IPS DF 6.9 (cell line): ENCODE measurements around the gene FLNB.
"Not testable (repeated sequence)": the region's sequence is repeated elsewhere in the genome, so short reads cannot be mapped to it uniquely, and the experiment has no call there.

Source experiments
- DNase-seq: peaks from one replicate; pipeline ENCODE4 v3.0.0-alpha.2; 2013; ENCODE audit warnings: low read depth, low spot score
- H3K27ac ChIP-seq: one replicate; pipeline ENCODE4 v1.5.1; 2013; ENCODE audit warnings: low read length, control low read depth
- H3K27me3 ChIP-seq: 2 replicates; pipeline ENCODE4 v1.6.1; 2013; ENCODE audit warnings: mild to moderate bottlenecking, low read length; ENCODE audit not compliant: control insufficient read depth, insufficient read depth
- H3K36me3 ChIP-seq: 2 replicates; pipeline ENCODE4 v1.6.1; 2013; ENCODE audit warnings: low read length; ENCODE audit not compliant: control insufficient read depth, insufficient read depth
- H3K4me1 ChIP-seq: 2 replicates; pipeline ENCODE4 v1.6.1; 2013; ENCODE audit warnings: low read length; ENCODE audit not compliant: control insufficient read depth, insufficient read depth
- H3K4me3 ChIP-seq: 2 replicates; pipeline ENCODE4 v1.5.1; 2013; ENCODE audit warnings: mild to moderate bottlenecking, low read length
- H3K9me3 ChIP-seq: 2 replicates; pipeline ENCODE4 v1.6.1; 2013; ENCODE audit warnings: low read length, inconsistent platforms; ENCODE audit not compliant: control insufficient read depth, insufficient read depth
- WGBS: extraction: QIAGEN DNeasy Blood & Tissue Kit; methylation state at CpG from one replicate; pipeline ENCODE4 v1.1.7; 2013; ENCODE audit warnings: mixed read lengths, missing lambda C conversion rate; ENCODE audit not compliant: insufficient read length, insufficient coverage; 5-methylcytosine and 5-hydroxymethylcytosine counted together

Gene FLNB

DNA sequence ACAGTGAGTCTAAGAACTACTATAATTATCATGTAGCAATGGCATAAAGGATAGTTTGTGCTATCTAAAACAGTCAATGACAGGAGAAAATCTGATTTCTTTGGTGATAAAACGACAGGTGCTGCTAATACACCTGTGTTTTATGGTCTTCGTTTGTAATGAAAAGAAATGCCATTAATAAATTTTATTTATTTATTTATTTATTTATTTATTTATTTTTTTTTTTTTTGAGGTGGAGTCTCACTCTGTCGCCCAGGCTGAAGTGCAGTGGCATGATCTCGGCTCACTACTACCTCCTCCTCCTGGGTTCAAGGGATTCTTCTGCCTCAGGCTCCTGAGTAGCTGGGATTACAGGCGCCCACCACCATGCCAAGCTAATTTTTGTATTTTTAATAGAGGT is 47.7 kb downstream of the FLNB start:
- no CpG with 5 or more reads among the region's 5 CpGs for WGBS

GRCh38 chr3:58058361-58059263 is 50.4 kb downstream of the FLNB start:
- no peak for DNase-seq
- Histone ChIP-seq H3K9me3 (no peaks in the 10 kb centered on the region), H3K27me3 (no peaks in the 10 kb centered on the region), H3K27ac (no peak overlapping the region), H3K4me1 (peaks cover 10% of the 10 kb centered on the region), H3K36me3 (no peaks in the 10 kb centered on the region), H3K4me3 (no peak overlapping the region)
- no CpG with 5 or more reads among the region's 8 CpGs for WGBS

More for the DNA sequence above, 47.7 kb downstream of the FLNB start:
- H3K4me1 ChIP-seq, DNase-seq, H3K4me3 ChIP-seq, H3K9me3 ChIP-seq, H3K27me3 ChIP-seq, H3K27ac ChIP-seq, H3K36me3 ChIP-seq: not testable (repeated sequence)

DNA sequence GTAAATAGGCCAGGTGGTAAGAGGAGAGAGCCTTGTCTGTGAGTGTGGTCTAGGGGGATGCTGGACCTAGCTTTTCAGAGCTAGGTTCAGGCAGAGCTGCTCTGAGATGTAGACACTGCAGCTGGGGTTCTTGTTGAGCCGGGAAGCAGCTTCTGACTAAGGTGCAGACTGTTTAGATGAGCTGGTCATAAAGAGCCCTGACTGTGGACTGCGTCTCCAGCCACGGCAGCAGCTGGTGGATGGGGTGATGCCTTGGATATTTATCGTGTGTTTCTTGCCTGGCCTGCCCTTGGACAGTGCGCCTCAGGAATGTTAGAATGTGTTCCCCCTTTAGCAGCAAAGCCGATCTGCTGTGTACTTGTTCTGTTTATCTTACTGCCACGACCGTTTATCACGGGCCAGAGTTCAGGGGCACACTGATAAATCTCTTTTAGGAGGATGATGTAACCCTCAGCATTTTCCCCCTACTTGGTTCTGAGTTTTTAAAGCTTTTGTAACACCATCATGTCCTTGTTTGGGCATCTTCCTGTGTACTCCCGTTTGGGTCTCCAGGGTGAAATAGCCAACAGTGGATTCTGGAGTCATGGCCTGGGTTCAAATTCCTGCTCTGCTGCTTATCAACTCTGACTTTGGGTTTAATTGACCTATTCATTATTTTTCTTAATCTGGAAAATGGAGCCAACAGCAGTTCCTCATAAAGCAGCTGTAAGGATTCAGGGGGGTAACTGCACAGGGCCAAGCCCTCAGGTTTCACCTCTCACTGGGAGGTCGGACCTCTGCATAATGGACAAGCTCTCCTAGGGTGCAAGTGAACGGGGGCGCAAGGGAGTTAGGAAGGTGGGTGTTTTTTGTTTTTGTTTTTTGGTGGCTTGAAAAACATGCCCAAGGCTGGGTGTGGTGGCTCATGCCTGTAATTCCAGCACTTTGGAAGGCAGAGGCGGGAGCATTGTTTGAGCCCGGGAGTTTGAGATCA is 51.4 kb downstream of the FLNB start:
- peaks cover 11% of the 10 kb centered on the region for H3K4me1 ChIP-seq
- H3K27ac ChIP-seq, result no peak overlapping the region
- no CpG with 5 or more reads among the region's 15 CpGs for WGBS
- H3K36me3 ChIP-seq, result no peaks in the 10 kb centered on the region
- no peaks in the 10 kb centered on the region for H3K27me3 ChIP-seq
- no peak overlapping the region for H3K4me3 ChIP-seq
- H3K9me3 ChIP-seq, result no peaks in the 10 kb centered on the region
- no peak for DNase-seq

DNA sequence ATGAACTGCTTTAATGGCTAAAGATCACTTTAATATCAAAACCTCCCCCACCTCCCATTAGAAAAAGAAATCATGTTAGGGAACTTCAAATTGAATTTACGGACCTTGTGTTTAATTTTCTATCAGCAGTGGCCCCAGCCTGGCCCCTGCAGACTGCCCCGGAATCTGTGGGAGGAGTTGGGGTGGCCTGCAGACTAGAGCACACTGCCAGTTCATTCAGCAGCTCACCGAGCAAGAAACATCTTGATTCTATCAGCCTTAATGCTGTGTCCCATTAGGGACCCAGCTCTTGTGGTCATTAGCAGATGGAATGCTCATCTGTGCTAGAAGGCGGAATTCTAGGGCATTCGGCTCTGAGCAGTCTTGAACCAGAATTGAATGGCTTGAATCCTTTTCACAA is 54.2 kb downstream of the FLNB start:
- Histone ChIP-seq H3K36me3 (no peaks in the 10 kb centered on the region), H3K4me3 (no peak overlapping the region), H3K27ac (no peak overlapping the region), H3K4me1 (peaks cover 17% of the 10 kb centered on the region), H3K9me3 (no peaks in the 10 kb centered on the region), H3K27me3 (no peaks in the 10 kb centered on the region)
- no CpG with 5 or more reads among the region's 5 CpGs for WGBS
- DNase-seq, result no peak

- no peaks in the 10 kb centered on the region for H3K27me3 ChIP-seq
- H3K4me1 ChIP-seq, result peaks cover 17% of the 10 kb centered on the region
- no peak overlapping the region for H3K4me3 ChIP-seq
- H3K9me3 ChIP-seq, result no peaks in the 10 kb centered on the region
- H3K36me3 ChIP-seq, result no peaks in the 10 kb centered on the region; the same call in 1 of the 2 replicates
- WGBS, result no CpG with 5 or more reads among the region's 12 CpGs
- DNase-seq, result no peak
- H3K27ac ChIP-seq, result no peak overlapping the region
These were observed 55.0 kb downstream of the FLNB start for GRCh38 chr3:58063022-58063815.

GRCh38 chr3:58064923-58065638 is 56.9 kb downstream of the FLNB start:
- Histone ChIP-seq H3K9me3 (no peaks in the 10 kb centered on the region), H3K36me3 (no peaks in the 10 kb centered on the region; the same call in 1 of the 2 replicates), H3K4me1 (peaks cover 13% of the 10 kb centered on the region), H3K4me3 (no peak overlapping the region), H3K27ac (no peak overlapping the region), H3K27me3 (no peaks in the 10 kb centered on the region)
- DNase-seq, result no peak
- WGBS, result no CpG with 5 or more reads among the region's 10 CpGs

DNA sequence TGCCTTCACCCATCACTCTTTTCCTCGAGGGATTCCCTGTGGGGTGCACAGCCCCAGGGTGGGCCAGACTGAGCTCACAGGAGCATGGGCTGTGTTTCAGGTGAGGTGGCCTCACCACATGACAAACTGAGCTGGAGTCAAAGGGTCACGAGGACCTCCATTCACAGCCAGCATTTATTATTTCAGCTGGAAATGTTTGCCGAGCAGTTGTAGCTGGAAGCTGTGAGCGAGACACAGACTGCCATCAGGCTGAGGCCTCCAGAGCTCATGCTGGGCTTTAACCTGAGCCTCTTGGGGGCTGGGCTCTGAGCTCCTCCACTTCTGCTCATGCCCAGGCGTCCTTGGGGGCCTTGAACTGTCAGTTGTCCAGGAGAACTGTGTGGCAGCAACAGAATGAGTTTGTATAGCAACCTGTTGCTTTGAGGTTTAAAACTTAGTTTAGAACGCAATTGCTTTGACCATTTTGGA is 57.5 kb downstream of the FLNB start:
- DNase-seq, result no peak
- WGBS, result no CpG with 5 or more reads among the region's 6 CpGs
- Histone ChIP-seq H3K4me1 (peaks cover 13% of the 10 kb centered on the region), H3K4me3 (no peak overlapping the region), H3K36me3 (no peaks in the 10 kb centered on the region; the same call in 1 of the 2 replicates), H3K27me3 (no peaks in the 10 kb centered on the region), H3K9me3 (no peaks in the 10 kb centered on the region), H3K27ac (no peak overlapping the region)

GRCh38 chr3:58066842-58067241 is 58.6 kb downstream of the FLNB start:
- H3K36me3 ChIP-seq, result no peaks in the 10 kb centered on the region; the same call in 1 of the 2 replicates

GRCh38 chr3:58068122-58068809 is 60.0 kb downstream of the FLNB start:
- no CpG with 5 or more reads among the region's 2 CpGs for WGBS
- no peaks in the 10 kb centered on the region for H3K27me3 ChIP-seq
- DNase-seq, result no peak
- H3K4me3 ChIP-seq, result no peak overlapping the region
- no peaks in the 10 kb centered on the region; the same call in 1 of the 2 replicates for H3K36me3 ChIP-seq
- H3K9me3 ChIP-seq, result no peaks in the 10 kb centered on the region
- H3K4me1 ChIP-seq, result peaks cover 7% of the 10 kb centered on the region
- no peak overlapping the region for H3K27ac ChIP-seq

More at GRCh38 chr3:58066842-58067241, 58.6 kb downstream of the FLNB start:
- H3K27me3 ChIP-seq, result no peaks in the 10 kb centered on the region
- H3K27ac ChIP-seq, result no peak overlapping the region
- WGBS, result no CpG with 5 or more reads among the region's 3 CpGs
- no peak overlapping the region for H3K4me3 ChIP-seq
- DNase-seq, result no peak
- H3K4me1 ChIP-seq, result peaks cover 13% of the 10 kb centered on the region
- no peaks in the 10 kb centered on the region for H3K9me3 ChIP-seq
